Astrocyte (in vitro differentiated cells and primary cell): ENCODE results near the gene INPP5F. TPM values are rescaled to one million over a fixed set of nuclear protein-coding genes. Genes with fewer than 3 reads are reported as not detected.

ENCODE experiments used
- DNase-seq: peaks from one replicate; pipeline ENCODE4 v3.0.0-alpha.2; 2010; ENCODE audit warnings: low read depth
- FAIRE-seq: peaks from 2 replicates; lab custom pipeline; 2011; peaks lifted over from hg19 to GRCh38; lab: Jason Lieb, UNC
- H2AFZ ChIP-seq: 2 replicates; pipeline ENCODE4 v1.6.0; 2012; ENCODE audit warnings: low read depth, low read length, inconsistent platforms
- H3K27ac ChIP-seq: 2 replicates; pipeline ENCODE4 v1.5.1; 2011; ENCODE audit warnings: low read depth, low read length, inconsistent platforms
- H3K27me3 ChIP-seq: 2 replicates; pipeline ENCODE4 v1.6.0; 2011; ENCODE audit warnings: low read length, inconsistent platforms; ENCODE audit not compliant: insufficient read depth
- H3K36me3 ChIP-seq: 2 replicates; pipeline ENCODE4 v1.5.1; 2011; ENCODE audit warnings: low read length, inconsistent platforms; ENCODE audit not compliant: insufficient read depth
- H3K4me1 ChIP-seq: 2 replicates; pipeline ENCODE4 v1.5.1; 2011; ENCODE audit warnings: low read length, inconsistent platforms; ENCODE audit not compliant: insufficient read depth
- H3K4me2 ChIP-seq: 2 replicates; pipeline ENCODE4 v1.6.0; 2012; ENCODE audit warnings: low read length, inconsistent platforms
- H3K4me3 ChIP-seq: 2 replicates; pipeline ENCODE4 v1.5.1; 2011; ENCODE audit warnings: low read depth, mild to moderate bottlenecking, low read length, inconsistent platforms; ENCODE audit not compliant: insufficient read depth
- H3K79me2 ChIP-seq: 2 replicates; pipeline ENCODE4 v1.6.0; 2012; ENCODE audit warnings: mild to moderate bottlenecking, low read length, inconsistent platforms; ENCODE audit not compliant: insufficient read depth
- H3K9ac ChIP-seq: 2 replicates; pipeline ENCODE4 v1.6.0; 2012; ENCODE audit warnings: mild to moderate bottlenecking, low read length, inconsistent platforms
- H3K9me3 ChIP-seq: 2 replicates; pipeline ENCODE4 v1.5.1; 2012; ENCODE audit warnings: low read depth, mild to moderate bottlenecking, low read length, inconsistent platforms; ENCODE audit not compliant: insufficient read depth
- H4K20me1 ChIP-seq: 2 replicates; pipeline ENCODE4 v1.6.0; 2012; ENCODE audit warnings: low read length, inconsistent platforms; ENCODE audit not compliant: insufficient read depth
- H3K27ac Mint-ChIP-seq: one replicate; pipeline ENCODE4 v1.8.0; 2021; ENCODE audit warnings: mild to moderate bottlenecking, mixed read lengths; ENCODE audit not compliant: unreplicated experiment
- H3K27me3 Mint-ChIP-seq: one replicate; pipeline ENCODE4 v1.8.0; 2021; ENCODE audit warnings: low read depth, mixed read lengths; ENCODE audit not compliant: unreplicated experiment
- H3K36me3 Mint-ChIP-seq: one replicate; pipeline ENCODE4 v1.8.0; 2021; ENCODE audit warnings: low read depth, mixed read lengths; ENCODE audit not compliant: unreplicated experiment
- H3K4me1 Mint-ChIP-seq: one replicate; pipeline ENCODE4 v1.8.0; 2021; ENCODE audit warnings: low read depth, mixed read lengths; ENCODE audit not compliant: unreplicated experiment
- H3K4me3 Mint-ChIP-seq: one replicate; pipeline ENCODE4 v1.8.0; 2021; ENCODE audit warnings: mild to moderate bottlenecking, moderate library complexity, mixed read lengths; ENCODE audit not compliant: unreplicated experiment
- H3K9me3 Mint-ChIP-seq: one replicate; pipeline ENCODE4 v1.8.0; 2021; ENCODE audit warnings: mild to moderate bottlenecking, mixed read lengths; ENCODE audit not compliant: unreplicated experiment
- CTCF ChIP-seq: IDR thresholded peaks from 2 replicates; pipeline ENCODE4 v1.5.1; 2011; ENCODE audit warnings: low read depth, mild to moderate bottlenecking, inconsistent platforms, low read length, moderate library complexity; ENCODE audit not compliant: insufficient read depth
- EZH2 ChIP-seq: IDR thresholded peaks from 2 replicates; pipeline ENCODE4 v1.6.1; 2012; ENCODE audit warnings: mild to moderate bottlenecking, low read length, inconsistent platforms; ENCODE audit not compliant: insufficient read depth
- total RNA-seq: library from RNA; stranded (reverse); gene quantifications from 2 replicates; pipeline ENCODE4 v1.2.1, GENCODE V29; 2021

Gene INPP5F
- total RNA-seq, 1 donor from 2014 or later, result 101 TPM

- Histone ChIP-seq H3K36me3 (peaks cover 59% of the 10 kb centered on the region), H3K27ac (no peak overlapping the region), H4K20me1 (no peaks in the 10 kb centered on the region), H3K4me2 (no peak overlapping the region), H3K4me1 (no peaks in the 10 kb centered on the region), H3K79me2 (no peaks in the 10 kb centered on the region), H3K27me3 (no peaks in the 10 kb centered on the region), H3K9ac (no peak overlapping the region), H3K4me3 (no peak overlapping the region), H3K9me3 (no peaks in the 10 kb centered on the region), H2AFZ (no peak overlapping the region)
- DNase-seq (no peak), FAIRE-seq (no peak)
- peaks cover 38% of the 10 kb centered on the region for H3K36me3 Mint-ChIP-seq
- H3K4me1 Mint-ChIP-seq, result peaks cover 10% of the 10 kb centered on the region
- no peaks in the 10 kb centered on the region for H3K27me3 Mint-ChIP-seq
- H3K27ac Mint-ChIP-seq, result no peak overlapping the region
- H3K9me3 Mint-ChIP-seq, result no peaks in the 10 kb centered on the region
- H3K4me3 Mint-ChIP-seq, result no peak overlapping the region
- no peak for TF ChIP-seq EZH2
- TF ChIP-seq CTCF, result no peak
Measured at GRCh38 chr10:119830851-119831250, 105.0 kb downstream of the INPP5F start.

GRCh38 chr10:119831656-119832055 lies 105.8 kb downstream of the INPP5F start:
- no peak for TF ChIP-seq EZH2
- no peak for TF ChIP-seq CTCF
- Histone ChIP-seq H3K27ac (no peak overlapping the region), H3K4me1 (no peaks in the 10 kb centered on the region), H3K4me2 (no peak overlapping the region), H3K79me2 (no peaks in the 10 kb centered on the region), H3K9me3 (no peaks in the 10 kb centered on the region), H3K36me3 (peaks cover 65% of the 10 kb centered on the region), H3K4me3 (no peak overlapping the region), H3K27me3 (no peaks in the 10 kb centered on the region), H2AFZ (no peak overlapping the region), H3K9ac (no peak overlapping the region), H4K20me1 (no peaks in the 10 kb centered on the region)
- Mint-ChIP-seq H3K4me1 (peaks cover 8% of the 10 kb centered on the region), H3K27ac (no peak overlapping the region), H3K27me3 (no peaks in the 10 kb centered on the region), H3K9me3 (no peaks in the 10 kb centered on the region), H3K36me3 (peaks cover 42% of the 10 kb centered on the region), H3K4me3 (no peak overlapping the region)
- no peak for DNase-seq
- no peak for FAIRE-seq

- no peaks in the 10 kb centered on the region for H3K27me3 ChIP-seq
- H3K27ac Mint-ChIP-seq, result no peak overlapping the region
- no peak for DNase-seq
- H3K27ac ChIP-seq, result no peak overlapping the region
- TF ChIP-seq EZH2 (no peak), CTCF (no peak)
- H2AFZ ChIP-seq, result no peak overlapping the region
- no peaks in the 10 kb centered on the region for H4K20me1 ChIP-seq
- no peaks in the 10 kb centered on the region for H3K9me3 ChIP-seq
- FAIRE-seq, result no peak
- no peaks in the 10 kb centered on the region for H3K4me1 ChIP-seq
- no peaks in the 10 kb centered on the region for H3K9me3 Mint-ChIP-seq
- H3K4me1 Mint-ChIP-seq, result peaks cover 4% of the 10 kb centered on the region
- no peaks in the 10 kb centered on the region for H3K79me2 ChIP-seq
- no peak overlapping the region for H3K9ac ChIP-seq
- no peaks in the 10 kb centered on the region for H3K27me3 Mint-ChIP-seq
- H3K4me2 ChIP-seq, result no peak overlapping the region
- H3K36me3 ChIP-seq, result peaks cover 59% of the 10 kb centered on the region
- no peak overlapping the region for H3K4me3 ChIP-seq
- peaks cover 32% of the 10 kb centered on the region for H3K36me3 Mint-ChIP-seq
- H3K4me3 Mint-ChIP-seq, result no peak overlapping the region
Measured at GRCh38 chr10:119832951-119833350, 107.1 kb downstream of the INPP5F start.
